ENCODE data around the gene GPC3.

GPC3 gene

DNA sequence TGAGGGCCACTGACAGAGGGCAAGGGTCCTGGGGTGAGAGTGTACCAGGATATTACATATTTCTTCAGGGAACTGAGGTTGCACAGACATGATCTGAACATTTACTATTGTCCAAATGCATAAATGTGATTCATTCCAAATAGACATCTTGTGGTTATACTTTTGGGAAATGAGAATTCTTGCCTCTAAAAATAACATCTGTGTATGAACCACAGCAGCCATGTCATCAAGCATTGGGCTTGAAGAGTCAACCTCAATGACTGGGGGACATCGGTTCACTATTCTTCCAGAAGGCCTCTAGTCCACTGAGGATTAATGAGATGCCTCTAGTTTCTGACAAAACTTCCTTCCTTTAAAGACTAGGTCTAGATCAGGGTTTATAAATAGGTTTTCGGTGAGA is 377.0 kb downstream of the GPC3 start:
- DNase-seq (ENCODE audit: low read depth): no peak
- TF ChIP-seq, protein P1, sequence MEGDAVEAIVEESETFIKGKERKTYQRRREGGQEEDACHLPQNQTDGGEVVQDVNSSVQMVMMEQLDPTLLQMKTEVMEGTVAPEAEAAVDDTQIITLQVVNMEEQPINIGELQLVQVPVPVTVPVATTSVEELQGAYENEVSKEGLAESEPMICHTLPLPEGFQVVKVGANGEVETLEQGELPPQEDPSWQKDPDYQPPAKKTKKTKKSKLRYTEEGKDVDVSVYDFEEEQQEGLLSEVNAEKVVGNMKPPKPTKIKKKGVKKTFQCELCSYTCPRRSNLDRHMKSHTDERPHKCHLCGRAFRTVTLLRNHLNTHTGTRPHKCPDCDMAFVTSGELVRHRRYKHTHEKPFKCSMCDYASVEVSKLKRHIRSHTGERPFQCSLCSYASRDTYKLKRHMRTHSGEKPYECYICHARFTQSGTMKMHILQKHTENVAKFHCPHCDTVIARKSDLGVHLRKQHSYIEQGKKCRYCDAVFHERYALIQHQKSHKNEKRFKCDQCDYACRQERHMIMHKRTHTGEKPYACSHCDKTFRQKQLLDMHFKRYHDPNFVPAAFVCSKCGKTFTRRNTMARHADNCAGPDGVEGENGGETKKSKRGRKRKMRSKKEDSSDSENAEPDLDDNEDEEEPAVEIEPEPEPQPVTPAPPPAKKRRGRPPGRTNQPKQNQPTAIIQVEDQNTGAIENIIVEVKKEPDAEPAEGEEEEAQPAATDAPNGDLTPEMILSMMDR (IDR thresholded peaks at IDR 0.05; ENCODE audit: low read depth, low read length, missing control alignments): no peak
- H3K4me3 ChIP-seq (ENCODE audit: low read depth, low read length): no peak overlapping the region

DNA sequence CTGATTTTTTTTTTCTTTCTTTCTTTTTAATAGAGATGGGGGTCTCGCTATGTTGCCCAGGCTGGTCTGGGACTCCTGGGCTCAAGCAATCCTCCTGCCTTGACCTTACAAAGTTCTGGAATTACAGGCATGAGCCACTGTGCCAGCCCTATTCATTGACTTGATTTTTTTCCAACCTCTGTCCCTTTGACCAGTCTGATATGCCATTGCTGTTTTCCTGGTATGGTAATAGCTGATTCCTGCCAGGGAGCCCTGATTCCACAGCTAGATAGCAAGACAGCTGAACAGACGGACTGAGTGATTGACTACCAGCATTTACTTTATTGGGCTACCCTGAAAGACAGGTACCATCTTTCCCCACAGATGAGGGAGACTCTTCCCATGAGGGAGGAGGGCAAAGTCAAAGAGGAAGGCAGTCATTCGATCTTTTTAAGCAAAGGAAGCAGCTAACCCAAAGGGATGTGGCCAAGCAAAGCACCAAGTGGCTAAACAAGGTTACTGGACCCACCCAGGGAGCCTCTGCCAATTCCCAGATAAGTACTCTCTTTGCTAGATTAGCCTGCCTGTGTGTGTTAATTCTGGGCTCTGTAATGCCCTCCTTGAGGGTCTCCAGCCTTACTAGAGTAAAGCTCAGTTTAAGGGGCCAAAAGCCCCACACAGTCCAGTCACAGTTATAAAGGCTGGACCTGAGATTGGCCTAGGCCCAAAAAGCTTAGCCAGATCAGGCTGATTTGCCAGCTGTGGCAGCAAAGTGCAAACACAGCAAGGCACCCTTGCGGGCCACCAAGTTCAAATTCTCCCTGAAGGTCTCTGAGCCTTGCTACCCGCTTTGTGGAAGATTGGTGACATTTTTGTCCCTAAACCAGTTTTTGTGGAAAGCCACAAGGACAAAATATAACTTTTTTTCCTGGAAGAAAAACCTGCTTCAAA is 377.7 kb downstream of the GPC3 start:
- no peak overlapping the region for H3K4me3 ChIP-seq (ENCODE audit: low read depth, low read length)
- TF ChIP-seq, protein P1 (IDR thresholded peaks at IDR 0.05; ENCODE audit: low read depth, low read length, missing control alignments): no peak
- no peak for DNase-seq (ENCODE audit: low read depth)

DNA sequence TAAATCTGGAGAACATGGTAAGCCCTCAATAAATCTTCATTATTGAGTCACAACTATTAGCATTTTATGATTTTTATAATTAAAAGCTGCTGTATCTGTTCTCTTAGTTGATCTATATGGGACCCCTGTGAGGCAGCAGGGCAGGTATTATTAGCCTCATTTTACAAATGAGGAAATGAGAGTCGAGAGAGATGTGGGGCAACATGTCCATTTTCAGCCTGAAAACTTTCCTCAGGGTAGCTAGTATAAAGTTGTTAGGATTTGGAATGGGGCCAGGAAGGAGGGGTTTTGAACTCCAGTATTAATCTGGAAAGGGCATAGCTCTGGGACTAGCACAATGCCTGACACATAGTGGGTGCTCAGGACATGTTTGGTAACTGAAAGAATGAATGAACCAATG is 378.4 kb downstream of the GPC3 start:
- TF ChIP-seq, protein P1 (IDR thresholded peaks at IDR 0.05; ENCODE audit: low read depth, low read length, missing control alignments): no peak
- H3K4me3 ChIP-seq (ENCODE audit: low read depth, low read length): no peak overlapping the region
- DNase-seq (ENCODE audit: low read depth): no peak

DNA sequence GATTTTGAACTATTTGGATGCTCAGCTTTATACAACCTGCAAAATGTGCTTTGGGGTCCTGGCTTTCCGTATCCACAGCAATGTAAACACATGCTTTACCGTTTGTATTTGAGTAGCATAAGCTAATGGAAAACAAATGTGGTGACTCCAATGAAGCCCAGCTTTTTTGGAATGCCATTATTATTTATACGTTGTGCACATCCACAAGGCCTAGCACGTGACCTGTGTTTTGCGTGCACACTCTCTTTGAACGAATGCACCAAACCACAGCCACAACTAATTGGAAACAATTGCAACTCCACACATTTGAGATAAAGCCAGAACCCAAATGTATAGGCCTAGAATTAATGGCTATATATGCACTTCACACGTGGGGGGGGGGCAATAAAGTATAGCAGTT is 380.6 kb downstream of the GPC3 start:
- no peak for DNase-seq (ENCODE audit: low read depth)
- H3K4me3 ChIP-seq (ENCODE audit: low read depth, low read length): no peak overlapping the region
- TF ChIP-seq, protein P1 (IDR thresholded peaks at IDR 0.05; ENCODE audit: low read depth, low read length, missing control alignments): no peak

DNA sequence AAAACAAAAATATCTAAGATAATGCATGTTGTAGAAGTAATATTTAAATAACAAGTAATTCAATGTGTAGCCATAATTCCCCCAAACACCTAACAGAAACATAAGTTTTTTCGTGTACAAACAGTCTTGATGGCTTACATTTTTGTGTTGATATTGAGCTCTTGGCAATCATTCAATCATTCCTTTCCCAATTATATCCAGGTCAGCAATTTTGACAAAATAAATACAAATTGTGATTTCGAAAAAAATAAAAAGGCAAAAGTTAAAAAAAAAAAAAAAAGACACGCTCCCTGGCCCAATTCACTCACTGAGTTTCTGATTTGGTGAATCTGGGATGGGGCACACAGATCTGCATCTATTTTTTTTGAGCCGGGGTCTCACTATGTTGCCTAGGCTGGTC is 382.5 kb downstream of the GPC3 start:
- no peak overlapping the region for H3K4me3 ChIP-seq (ENCODE audit: low read depth, low read length)
- no peak for DNase-seq (ENCODE audit: low read depth)
- TF ChIP-seq, protein P1 (IDR thresholded peaks at IDR 0.05; ENCODE audit: low read depth, low read length, missing control alignments): no peak

DNA sequence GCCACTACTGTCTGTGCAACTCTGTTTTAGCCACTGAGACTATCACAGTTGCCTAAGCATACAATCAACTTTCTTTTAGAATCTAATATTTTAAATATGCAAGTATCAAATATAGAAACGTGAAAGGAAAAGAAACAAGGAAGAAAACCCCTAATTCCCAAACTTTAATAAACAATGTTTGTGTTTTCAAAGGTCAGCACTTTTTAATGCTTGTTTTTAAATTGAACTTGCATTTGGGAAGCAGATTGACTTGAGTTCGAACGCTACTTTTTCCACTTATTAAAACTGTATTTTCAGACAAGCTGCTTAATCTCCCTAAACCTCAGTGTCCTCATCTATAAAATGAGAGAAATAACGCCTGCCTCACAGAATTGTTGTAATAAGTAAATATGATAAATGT is 384.3 kb downstream of the GPC3 start:
- no peak for DNase-seq (ENCODE audit: low read depth)
- H3K4me3 ChIP-seq (ENCODE audit: low read depth, low read length): no peak overlapping the region
- TF ChIP-seq, protein P1 (IDR thresholded peaks at IDR 0.05; ENCODE audit: low read depth, low read length, missing control alignments): no peak

DNA sequence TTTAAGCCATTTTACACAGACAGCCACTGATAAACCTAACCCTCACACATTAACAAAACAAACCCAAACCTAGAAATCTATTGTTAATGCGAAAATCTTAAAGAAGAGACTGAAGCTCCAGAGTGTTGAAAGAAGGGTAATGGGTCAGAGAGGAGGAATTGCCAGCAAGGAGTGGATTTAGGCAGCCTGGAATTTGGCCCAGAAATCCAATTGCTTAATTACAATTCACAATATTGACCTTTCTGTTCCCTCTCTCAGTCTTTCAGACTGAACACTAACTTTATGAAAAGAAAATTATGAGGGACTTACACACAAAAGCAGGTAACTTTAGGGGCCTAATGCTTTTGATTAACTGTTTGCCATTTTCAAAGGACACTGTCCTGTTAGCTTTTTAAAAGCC is 384.9 kb downstream of the GPC3 start:
- DNase-seq (ENCODE audit: low read depth): no peak
- TF ChIP-seq, protein P1 (IDR thresholded peaks at IDR 0.05; ENCODE audit: low read depth, low read length, missing control alignments): no peak
- no peak overlapping the region for H3K4me3 ChIP-seq (ENCODE audit: low read depth, low read length)
